OCI-LY3 (cell line): ENCODE data around the gene SCUBE1.

ENCODE experiments used
- H2AFZ ChIP-seq: fragments of 200-600, 300-600 bp; shearing (Covaris generic); 2 replicates; pipeline ENCODE4 v1.6.0; 2014; ENCODE audit warnings: antibody characterized with exemption, low read depth, low read length
- H3K27ac ChIP-seq: fragments of 200-600, 300-600 bp; sonication (generic); 2 replicates; pipeline ENCODE4 v1.5.1; 2014; ENCODE audit warnings: mild to moderate bottlenecking, low read length, moderate library complexity, mixed read lengths
- H3K27me3 ChIP-seq: fragments of 200-600, 300-600 bp; sonication (generic); 2 replicates; pipeline ENCODE4 v1.6.1; 2014; ENCODE audit warnings: low read depth, low read length, mixed read lengths
- H3K36me3 ChIP-seq: fragments of 200-600, 300-600 bp; sonication (generic); replicated peaks from 2 replicates; pipeline ENCODE3; 2014; ENCODE audit warnings: low read depth, low read length, mixed read lengths
- H3K4me1 ChIP-seq: fragments of 300-600, 200-600 bp; sonication (generic); 2 replicates; pipeline ENCODE4 v1.6.1; 2014; ENCODE audit warnings: low read length, mixed read lengths
- H3K4me2 ChIP-seq: fragments of 200-600, 300-600 bp; sonication (generic); 2 replicates; pipeline ENCODE4 v1.6.1; 2014; ENCODE audit warnings: low read length, mixed read lengths
- H3K4me3 ChIP-seq: fragments of 300-600, 200-600 bp; sonication (generic); 2 replicates; pipeline ENCODE4 v1.5.1; 2014; ENCODE audit warnings: antibody characterized with exemption, mild to moderate bottlenecking, low read length, moderate library complexity
- H3K79me2 ChIP-seq: fragments of 300-600, 200-600 bp; shearing (Covaris generic); 2 replicates; pipeline ENCODE4 v1.6.1; 2014; ENCODE audit warnings: mild to moderate bottlenecking, low read length, mixed read lengths
- H3K9ac ChIP-seq: fragments of 300-600, 200-600 bp; shearing (Covaris generic); 2 replicates; pipeline ENCODE4 v1.6.0; 2014; ENCODE audit warnings: mild to moderate bottlenecking, low read length, moderate library complexity
- H3K9me3 ChIP-seq: fragments of 200-600, 300-600 bp; shearing (Covaris generic); 2 replicates; pipeline ENCODE4 v1.6.1; 2014; ENCODE audit warnings: low read length, mixed read lengths; ENCODE audit not compliant: insufficient read depth
- H4K20me1 ChIP-seq: fragments of 200-600, 300-600 bp; sonication (generic); 2 replicates; pipeline ENCODE4 v1.6.1; 2016; ENCODE audit warnings: low read length, mixed read lengths; ENCODE audit not compliant: insufficient read depth
- CTCF ChIP-seq: fragments of 200-600, 300-600 bp; sonication (generic); IDR thresholded peaks from 2 replicates; pipeline ENCODE4 v1.5.1; 2014; ENCODE audit warnings: antibody characterized with exemption, low read length, low read depth
- EZH2phosphoT487 ChIP-seq: fragments of 200-600 bp; shearing (Covaris generic); IDR thresholded peaks from 2 replicates; pipeline ENCODE4 v1.6.1; 2018; ENCODE audit warnings: antibody characterized with exemption, mixed run types, low read depth

The SCUBE1 gene

DNA sequence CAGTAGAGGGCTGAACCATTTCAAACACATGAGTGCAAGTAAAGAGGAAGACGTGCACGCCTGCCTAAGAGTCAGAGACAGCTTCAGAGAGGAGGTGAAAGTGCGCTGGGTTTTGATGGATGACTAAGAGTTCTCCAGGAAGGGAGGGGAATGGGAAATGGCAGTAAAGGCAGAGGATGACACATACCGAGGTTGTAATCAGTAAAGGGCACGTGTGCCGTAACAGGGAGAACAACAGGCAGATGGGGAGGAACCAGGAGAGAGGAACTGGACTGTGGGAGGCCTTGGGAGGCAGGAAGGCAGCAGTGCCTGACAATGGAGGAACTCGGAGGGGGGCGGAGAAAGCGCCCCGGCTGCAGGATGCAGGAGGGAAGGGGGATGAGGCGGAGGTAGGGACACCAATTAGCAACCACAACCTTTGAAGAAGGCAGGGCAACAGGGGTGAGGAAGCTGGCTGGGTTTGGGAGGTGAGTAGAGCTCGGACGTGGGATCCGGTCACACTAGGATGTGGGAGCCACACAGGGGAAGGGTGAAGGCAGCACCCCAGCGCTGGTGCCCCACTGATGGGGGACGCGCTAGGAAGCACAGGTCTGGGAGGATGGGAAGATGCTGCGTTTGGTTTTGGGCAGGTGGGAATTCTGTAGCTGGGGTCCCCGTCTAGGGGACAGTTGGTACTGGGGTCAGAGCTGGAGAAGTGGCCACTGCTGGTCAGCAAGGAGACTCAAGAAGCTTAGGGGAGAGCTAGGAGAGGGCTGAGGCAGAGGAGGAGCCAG, 67.4 kb downstream of the SCUBE1 start:
- Histone ChIP-seq H3K4me1 (no peaks in the 10 kb centered on the region), H3K4me2 (no peak overlapping the region), H3K27me3 (0 out of 2 replicates have a peak, but pooled peaks cover 5% of the 10 kb centered on the region), H3K79me2 (no peaks in the 10 kb centered on the region), H3K4me3 (no peak overlapping the region), H3K9ac (no peak overlapping the region), H3K36me3 (no peaks in the 10 kb centered on the region), H3K27ac (no peak overlapping the region), H3K9me3 (no peaks in the 10 kb centered on the region), H4K20me1 (no peaks in the 10 kb centered on the region), H2AFZ (no peak overlapping the region)
- TF ChIP-seq EZH2phosphoT487 = no peak
- no peak for TF ChIP-seq CTCF

- H3K9ac ChIP-seq = no peak overlapping the region
- no peak overlapping the region for H3K27ac ChIP-seq
- no peaks in the 10 kb centered on the region for H3K4me1 ChIP-seq
- H3K4me3 ChIP-seq = no peak overlapping the region
- TF ChIP-seq CTCF = no peak
- TF ChIP-seq EZH2phosphoT487 = no peak
- H3K4me2 ChIP-seq = no peak overlapping the region
- H3K27me3 ChIP-seq = peaks cover 14% of the 10 kb centered on the region; the same call in 1 of the 2 replicates
- H3K36me3 ChIP-seq = no peaks in the 10 kb centered on the region
- no peak overlapping the region for H2AFZ ChIP-seq
- no peaks in the 10 kb centered on the region for H3K9me3 ChIP-seq
- H3K79me2 ChIP-seq = no peaks in the 10 kb centered on the region
- H4K20me1 ChIP-seq = no peaks in the 10 kb centered on the region
These were observed 68.5 kb downstream of the SCUBE1 start for GRCh38 chr22:43274595-43275240.

DNA sequence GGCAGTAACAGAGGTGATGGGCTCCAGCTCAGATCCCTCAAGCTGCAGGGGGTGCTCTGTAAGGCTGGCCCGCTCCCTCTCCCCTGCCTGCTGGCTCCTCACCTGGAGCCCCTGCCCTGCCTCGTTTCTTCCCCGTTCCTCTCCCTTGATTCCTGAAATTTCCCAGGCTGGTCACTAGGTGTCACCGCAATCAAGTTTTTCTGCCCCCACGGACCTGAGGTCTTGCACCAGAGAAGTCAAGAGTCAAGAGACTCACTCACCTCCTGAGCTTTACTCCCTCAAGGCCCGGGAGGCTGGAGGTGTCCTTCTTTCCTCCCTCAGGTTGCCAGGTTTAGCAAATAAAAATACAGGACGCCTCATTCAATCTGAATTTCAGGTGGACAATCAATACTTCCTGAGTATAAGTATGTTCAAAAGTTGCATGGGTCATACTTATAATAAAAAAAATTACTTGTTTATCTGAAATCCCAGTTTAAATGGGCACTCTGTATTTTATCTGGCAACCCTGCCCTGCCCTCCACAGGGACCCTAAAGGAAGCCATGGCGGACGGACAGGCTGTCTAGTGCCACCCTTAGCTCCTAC, 69.2 kb downstream of the SCUBE1 start:
- Histone ChIP-seq H3K4me3 (no peak overlapping the region), H3K9ac (no peak overlapping the region), H3K4me2 (no peak overlapping the region), H2AFZ (no peak overlapping the region), H3K9me3 (no peaks in the 10 kb centered on the region), H3K27ac (no peak overlapping the region), H4K20me1 (no peaks in the 10 kb centered on the region), H3K4me1 (no peaks in the 10 kb centered on the region), H3K36me3 (no peaks in the 10 kb centered on the region), H3K27me3 (peaks cover 17% of the 10 kb centered on the region; the same call in 1 of the 2 replicates), H3K79me2 (no peaks in the 10 kb centered on the region)
- TF ChIP-seq CTCF (peak; percentile 86), EZH2phosphoT487 (no peak)

DNA sequence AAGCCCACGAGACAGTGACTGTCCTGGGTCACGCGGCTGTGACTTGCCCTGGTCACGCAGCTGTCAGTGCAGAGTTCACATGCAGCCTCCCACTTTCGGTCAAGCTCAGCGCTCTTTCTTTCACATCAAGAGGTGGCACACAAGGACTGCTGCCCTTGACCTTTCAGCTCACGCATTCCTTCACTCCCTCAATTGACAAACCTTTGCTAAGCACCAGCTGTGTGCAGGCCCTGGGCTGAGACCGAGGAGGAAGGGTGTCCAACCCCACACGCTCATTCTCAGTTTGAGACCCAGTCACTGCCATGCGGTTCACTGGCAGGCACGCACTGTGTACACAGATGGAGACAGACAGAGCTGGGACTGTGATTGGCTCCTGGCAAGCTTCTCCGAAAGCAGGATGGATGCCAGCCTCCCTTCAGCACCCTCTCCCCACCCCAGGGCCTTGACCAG, 70.3 kb downstream of the SCUBE1 start:
- H3K4me1 ChIP-seq = no peaks in the 10 kb centered on the region
- H3K4me3 ChIP-seq = no peak overlapping the region
- no peaks in the 10 kb centered on the region for H4K20me1 ChIP-seq
- H3K79me2 ChIP-seq = no peaks in the 10 kb centered on the region
- no peaks in the 10 kb centered on the region for H3K9me3 ChIP-seq
- H3K27me3 ChIP-seq = peaks cover 25% of the 10 kb centered on the region; the same call in 1 of the 2 replicates
- H3K4me2 ChIP-seq = no peak overlapping the region
- peak; percentile 16; the same call in 1 of the 2 replicates for TF ChIP-seq CTCF
- no peak for TF ChIP-seq EZH2phosphoT487
- no peak overlapping the region for H2AFZ ChIP-seq
- no peaks in the 10 kb centered on the region for H3K36me3 ChIP-seq
- H3K27ac ChIP-seq = no peak overlapping the region
- no peak overlapping the region for H3K9ac ChIP-seq
